ENCODE results near the gene GMPS. TPM values are rescaled to one million over a fixed set of nuclear protein-coding genes. Genes with fewer than 3 reads are reported as not detected.

GMPS gene
- total and polyA plus RNA-seq, 2 donors (not counting 3 experiments of a cell fraction or from before 2014, with no cell fraction given), result 18.7 to 67.5 TPM

GRCh38 chr3:155876037-155876436 lies 5.6 kb downstream of the GMPS start:
- Histone ChIP-seq H2AFZ (ENCODE audit: low read depth, low read length) (no peak overlapping the region), H3K27me3 (ENCODE audit: control insufficient read depth in 2 of 2, insufficient read depth in 2 of 2, low read length in 2 of 2) (no peaks in the 10 kb centered on the region), H3K4me2 (ENCODE audit: insufficient read depth, low read length) (no peak overlapping the region), H3K4me3 (replicated peaks in 1 of 3; ENCODE audit: insufficient read depth in 1 of 3, low read depth in 1 of 3, low read length in 3 of 3) (no peak overlapping the region), H3K9me3 (replicated peaks; ENCODE audit: control insufficient read depth, insufficient read depth, low read length) (no peaks in the 10 kb centered on the region), H3K79me2 (ENCODE audit: control insufficient read depth, insufficient read depth, low read length) (peaks cover 98% of the 10 kb centered on the region), H3K4me1 (ENCODE audit: control insufficient read depth, extremely low read depth, insufficient read depth, low read length) (peaks cover 13% of the 10 kb centered on the region), H3K36me3 (ENCODE audit: control insufficient read depth in 2 of 2, extremely low read depth in 1 of 2, insufficient read depth in 2 of 2, low read length in 2 of 2) (no peaks in the 10 kb centered on the region), H3K9ac (replicated peaks; ENCODE audit: extremely low read depth, insufficient read depth, low read length) (no peak overlapping the region), H3K9me1 (replicated peaks; ENCODE audit: control insufficient read depth, extremely low read depth, insufficient read depth, low read length) (no peaks in the 10 kb centered on the region), H3K27ac (ENCODE audit: insufficient read depth, low read depth, low read length) (no peak overlapping the region), H4K20me1 (replicated peaks; ENCODE audit: control insufficient read depth, extremely low read depth, insufficient read depth, low read length) (peaks cover 8% of the 10 kb centered on the region)
- dilution Hi-C loops (cut with MboI; ENCODE audit: extremely low pct_ligation_motif_present, low sequenced_read_pairs), result no loop called here
- DNase-seq (ENCODE audit: low read depth, low spot score), result no peak
- TF ChIP-seq MAX (IDR thresholded peaks at IDR 0.05; ENCODE audit: insufficient read depth, insufficient read length), result no peak
- no peak for TF ChIP-seq GATA2 (IDR thresholded peaks at IDR 0.05; ENCODE audit: insufficient read depth, insufficient read length, low read depth, low read length)
- TF ChIP-seq CTCF (IDR thresholded peaks at IDR 0.05; ENCODE audit: extremely low read depth in 1 of 2, insufficient read depth in 1 of 2, low read depth in 1 of 2, low read length in 2 of 2), result no peak
- TF ChIP-seq MYC (IDR thresholded peaks at IDR 0.05; ENCODE audit: low read depth, low read length), result no peak
- TF ChIP-seq POLR2A (IDR thresholded peaks at IDR 0.05; ENCODE audit: low read depth, low read length), result no peak
- TF ChIP-seq FOS (IDR thresholded peaks at IDR 0.05; ENCODE audit: borderline replicate concordance, insufficient read depth, low read length), result no peak
- TF ChIP-seq JUN (IDR thresholded peaks at IDR 0.05; ENCODE audit: borderline replicate concordance, insufficient read depth, insufficient read length, low read depth), result no peak
- no peak for TF ChIP-seq EZH2 (IDR thresholded peaks at IDR 0.05; ENCODE audit: borderline replicate concordance, low read depth, low read length, severe bottlenecking)
- TF ChIP-seq POLR2AphosphoS5 (IDR thresholded peaks at IDR 0.05; ENCODE audit: insufficient read depth, low read depth, low read length), result no peak
- intact Hi-C loops (cut with micrococcal nuclease), result loop anchor here (10.0 kb wide), 1 partner anchor 1289 kb away; the partner anchor contains the start of gene CCNL1
- ChIA-PET POLR2A (no interaction called here), CTCF (no interaction called here)
- no TSS peak for BruUV-seq (replicated peaks)
- no peak for FAIRE-seq
